Hair follicle dermal papilla cell (primary cell): ENCODE results near the gene PTTG2. TPM values are rescaled to one million over a fixed set of nuclear protein-coding genes. Genes with fewer than 3 reads are reported as not detected.

Experiments
- total RNA-seq: library from RNA; depleted of rRNA; stranded (reverse); fragments of >200 nt; gene quantifications from 2 replicates; pipeline ENCODE4 v1.2.3, GENCODE V29; 2012

The PTTG2 gene
- total RNA-seq = not detected in 2 replicates

DNA sequence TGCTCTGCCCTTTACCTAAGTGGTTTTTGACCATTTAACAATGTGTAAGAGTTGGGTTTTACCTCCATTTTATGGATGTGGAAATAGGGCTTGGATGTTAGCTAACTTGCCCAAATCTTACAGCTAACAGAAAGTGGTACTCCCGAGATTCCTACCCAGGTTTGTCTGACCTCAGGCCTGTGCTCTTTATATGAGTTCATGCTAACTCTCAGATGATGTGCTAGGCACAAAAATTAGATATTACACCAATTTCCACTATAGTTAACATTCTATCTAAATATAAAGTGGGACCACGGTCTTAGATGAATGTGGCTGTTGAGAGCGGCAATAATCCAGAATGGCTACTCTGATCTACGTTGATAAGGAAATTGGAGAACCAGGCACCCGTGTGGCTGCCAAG is at the start of gene PTTG2:
PTTG2 (plus strand) TSS at position 301 of the 400 bp plus-strand sequence; CDS start at position 338, 37 bp downstream.

Other genes starting within 250 kb of the PTTG2 start
- 8.3 and 13.0 TPM in 2 replicates for gene PGM2, start 133.7 kb upstream of the PTTG2 start, total RNA-seq
- gene TBC1D1, start 69.3 kb upstream of the PTTG2 start, total RNA-seq = 66.3 and 84.5 TPM in 2 replicates